WTC11 (cell line): ENCODE measurements around the gene PDE11A. TPM values are rescaled to one million over a fixed set of nuclear protein-coding genes. Genes with fewer than 3 reads are reported as not detected.

Experiments
- ATAC-seq: fragments of 200-7000 bp; cut with Tn5 transposase; 2 replicates; pipeline ENCODE4 v1.10.0; 2021; ENCODE audit warnings: mild to moderate bottlenecking, moderate library complexity
- CTCF ChIA-PET: fragments of 300-600 bp; sonication (Branson Sonifier 250); formaldehyde crosslinking; loops from one replicate; lab custom pipeline; 2021; ENCODE audit warnings: antibody characterized with exemption; lab: Charles Lee
- POLR2A ChIA-PET: fragments of 350-600 bp; sonication (Branson Sonifier 250); formaldehyde crosslinking; loops from one replicate; lab custom pipeline; 2021; ENCODE audit warnings: antibody characterized with exemption; lab: Charles Lee
- DNase-seq: peaks from one replicate; pipeline ENCODE4 v3.0.0; 2021; ENCODE audit warnings: low spot score
- H3K27ac Mint-ChIP-seq: 2 replicates; pipeline ENCODE4 v1.8.0; 2021; ENCODE audit warnings: mixed read lengths
- H3K27me3 Mint-ChIP-seq: 2 replicates; pipeline ENCODE4 v1.8.0; 2021; ENCODE audit warnings: low read depth, mild to moderate bottlenecking, moderate library complexity, mixed read lengths
- H3K36me3 Mint-ChIP-seq: 2 replicates; pipeline ENCODE4 v1.8.0; 2021; ENCODE audit warnings: mixed read lengths
- H3K4me1 Mint-ChIP-seq: 2 replicates; pipeline ENCODE4 v1.8.0; 2022; ENCODE audit warnings: mixed read lengths
- H3K4me3 Mint-ChIP-seq: 2 replicates; pipeline ENCODE4 v1.8.0; 2021; ENCODE audit warnings: mild to moderate bottlenecking, moderate library complexity, mixed read lengths
- H3K9me3 Mint-ChIP-seq: 2 replicates; pipeline ENCODE4 v1.8.0; 2021; ENCODE audit warnings: mixed read lengths
- ELF4 ChIP-seq: sonication (generic); formaldehyde crosslinking; IDR thresholded peaks from 2 replicates; pipeline ENCODE4 v1.8.1; 2022; ENCODE audit warnings: low read depth, mild to moderate bottlenecking, moderate library complexity, missing genetic modification reagents
- EMX1 ChIP-seq: fragments of 250-450 bp; sonication (Bioruptor Pico); IDR thresholded peaks from 2 replicates; pipeline ENCODE4 v1.8.0; 2021; ENCODE audit warnings: mild to moderate bottlenecking
- ETV6 ChIP-seq: sonication (generic); formaldehyde crosslinking; IDR thresholded peaks from 2 replicates; pipeline ENCODE4 v1.8.1; 2022; ENCODE audit warnings: mild to moderate bottlenecking, missing genetic modification reagents
- FOXK1 ChIP-seq: sonication (generic); formaldehyde crosslinking; IDR thresholded peaks from 2 replicates; pipeline ENCODE4 v1.8.0; 2022; ENCODE audit warnings: mild to moderate bottlenecking, moderate library complexity, missing genetic modification reagents
- GTF2I ChIP-seq: fragments of 250-450 bp; sonication (Bioruptor Pico); conservative IDR thresholded peaks from 2 replicates; pipeline ENCODE4 v1.4.0; 2021; ENCODE audit warnings: mild to moderate bottlenecking
- IRF1 ChIP-seq: sonication (generic); formaldehyde crosslinking; IDR thresholded peaks from 2 replicates; pipeline ENCODE4 v1.8.0; 2023; ENCODE audit warnings: missing genetic modification reagents
- MXD4 ChIP-seq: fragments of 250-450 bp; sonication (Bioruptor Pico); IDR thresholded peaks from 2 replicates; pipeline ENCODE4 v1.8.0; 2021; ENCODE audit warnings: mild to moderate bottlenecking, moderate library complexity, borderline replicate concordance
- MYBL2 ChIP-seq: sonication (generic); formaldehyde crosslinking; IDR thresholded peaks from 2 replicates; pipeline ENCODE4 v1.8.1; 2023; ENCODE audit warnings: mild to moderate bottlenecking, moderate library complexity, missing genetic modification reagents
- NFATC4 ChIP-seq: fragments of 250-450 bp; sonication (Bioruptor Pico); IDR thresholded peaks from 2 replicates; pipeline ENCODE4 v1.9.0; 2021; ENCODE audit warnings: mild to moderate bottlenecking
- NR2C2 ChIP-seq: sonication (generic); formaldehyde crosslinking; IDR thresholded peaks from 2 replicates; pipeline ENCODE4 v1.8.0; 2022; ENCODE audit warnings: mild to moderate bottlenecking, missing genetic modification reagents
- PRRX2 ChIP-seq: fragments of 250-450 bp; sonication (Bioruptor Pico); IDR thresholded peaks from 2 replicates; pipeline ENCODE4 v1.8.0; 2021; ENCODE audit warnings: mild to moderate bottlenecking
- RORB ChIP-seq: fragments of 250-450 bp; sonication (Bioruptor Pico); IDR thresholded peaks from 2 replicates; pipeline ENCODE4 v1.9.0; 2021; ENCODE audit warnings: mild to moderate bottlenecking
- SP1 ChIP-seq: sonication (generic); formaldehyde crosslinking; conservative IDR thresholded peaks from 2 replicates; pipeline ENCODE4 v1.8.1; 2022; ENCODE audit warnings: missing genetic modification reagents
- TCF7 ChIP-seq: sonication (generic); formaldehyde crosslinking; IDR thresholded peaks from 2 replicates; pipeline ENCODE4 v1.8.0; 2022; ENCODE audit warnings: mild to moderate bottlenecking, low read depth, missing genetic modification reagents, moderate library complexity
- ZBTB21 ChIP-seq: sonication (generic); formaldehyde crosslinking; IDR thresholded peaks from 2 replicates; pipeline ENCODE4 v1.8.1; 2023; ENCODE audit warnings: mild to moderate bottlenecking, missing genetic modification reagents, borderline replicate concordance
- ZBTB43 ChIP-seq: sonication (generic); formaldehyde crosslinking; IDR thresholded peaks from 2 replicates; pipeline ENCODE4 v1.8.1; 2023; ENCODE audit warnings: mild to moderate bottlenecking, missing genetic modification reagents
- ZMAT4 ChIP-seq: fragments of 250-450 bp; sonication (Bioruptor Pico); IDR thresholded peaks from 2 replicates; pipeline ENCODE4 v1.9.0; 2021; ENCODE audit warnings: mild to moderate bottlenecking
- ZNF138 ChIP-seq: sonication (generic); formaldehyde crosslinking; conservative IDR thresholded peaks from 2 replicates; pipeline ENCODE4 v1.8.1; 2022; ENCODE audit warnings: mild to moderate bottlenecking, moderate library complexity, missing genetic modification reagents
- ZNF219 ChIP-seq: sonication (generic); formaldehyde crosslinking; IDR thresholded peaks from 2 replicates; pipeline ENCODE4 v1.8.0; 2023; ENCODE audit warnings: missing genetic modification reagents, mild to moderate bottlenecking, borderline replicate concordance
- ZNF232 ChIP-seq: sonication (generic); formaldehyde crosslinking; IDR thresholded peaks from 2 replicates; pipeline ENCODE4 v1.8.0; 2022; ENCODE audit warnings: mild to moderate bottlenecking, missing genetic modification reagents
- ZNF263 ChIP-seq: sonication (generic); formaldehyde crosslinking; IDR thresholded peaks from 2 replicates; pipeline ENCODE4 v1.8.1; 2022; ENCODE audit warnings: low read depth, mild to moderate bottlenecking, moderate library complexity, missing genetic modification reagents
- ZNF396 ChIP-seq: fragments of 250-450 bp; sonication (Bioruptor Pico); IDR thresholded peaks from 2 replicates; pipeline ENCODE4 v1.8.0; 2021; ENCODE audit warnings: mild to moderate bottlenecking, moderate library complexity, borderline replicate concordance
- ZNF671 ChIP-seq: fragments of 250-450 bp; sonication (Bioruptor Pico); IDR thresholded peaks from 2 replicates; pipeline ENCODE4 v1.8.0; 2021; ENCODE audit warnings: mild to moderate bottlenecking
- total RNA-seq: library from RNA; stranded (reverse); gene quantifications from 3 replicates; pipeline ENCODE4 v1.2.3, GENCODE V29; 2021
- TF ChIP-seq, protein P1 (sequence below): sonication (generic); formaldehyde crosslinking; IDR thresholded peaks from 2 replicates; pipeline ENCODE4 v1.8.1; 2022; ENCODE audit warnings: low read depth, mild to moderate bottlenecking, moderate library complexity, missing genetic modification reagents, borderline replicate concordance
- TF ChIP-seq, protein P2 (sequence below): sonication (generic); formaldehyde crosslinking; IDR thresholded peaks from 2 replicates; pipeline ENCODE4 v1.8.1; 2022; ENCODE audit warnings: mild to moderate bottlenecking, moderate library complexity, missing genetic modification reagents
- TF ChIP-seq, protein P3 (sequence below): sonication (generic); formaldehyde crosslinking; IDR thresholded peaks from 2 replicates; pipeline ENCODE4 v1.8.1; 2022; ENCODE audit warnings: mild to moderate bottlenecking, missing genetic modification reagents, moderate library complexity, borderline replicate concordance

The PDE11A gene
- total RNA-seq, 1 experiment from 2014 or later, result 0.13 TPM

DNA sequence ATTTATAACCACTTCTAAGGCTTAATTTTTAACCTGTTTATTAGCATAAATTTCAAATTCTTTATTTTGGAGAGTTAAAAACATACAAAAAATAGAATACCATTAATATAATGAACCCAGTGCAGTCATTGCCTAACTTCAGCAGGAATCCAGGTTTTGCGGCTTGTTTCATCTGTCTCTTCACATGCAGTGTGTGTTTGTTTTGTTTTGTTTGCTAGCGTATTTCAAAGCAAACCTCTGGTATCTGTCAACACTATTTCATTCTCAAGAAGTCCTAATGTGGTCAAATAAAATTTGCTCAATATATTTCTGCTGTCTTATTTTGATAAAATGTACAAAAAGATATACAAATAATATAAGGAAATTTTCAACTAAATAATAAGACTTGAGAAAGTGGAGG is 351.5 kb downstream of the PDE11A start:
- DNase-seq (no peak), ATAC-seq (no peak)
- TF ChIP-seq NFATC4 (CRISPR knock-in tag) (no peak), ELF4 (CRISPR knock-in tag) (no peak), ZBTB43 (no peak), MXD4 (no peak), ETV6 (CRISPR knock-in tag) (no peak), SP1 (CRISPR knock-in tag) (no peak), IRF1 (CRISPR knock-in tag) (no peak), ZNF671 (CRISPR knock-in tag) (no peak), ZNF138 (CRISPR knock-in tag) (no peak), FOXK1 (CRISPR knock-in tag) (no peak), PRRX2 (CRISPR knock-in tag) (no peak), ZNF219 (CRISPR knock-in tag) (no peak)
- Mint-ChIP-seq H3K4me3 (no peak overlapping the region), H3K27ac (no peak overlapping the region), H3K36me3 (no peaks in the 10 kb centered on the region), H3K4me1 (no peaks in the 10 kb centered on the region), H3K27me3 (peaks cover 68% of the 10 kb centered on the region), H3K9me3 (no peaks in the 10 kb centered on the region)
- ChIA-PET POLR2A (no interaction called here), CTCF (no interaction called here)

GRCh38 chr2:177717831-177718618 is 354.6 kb downstream of the PDE11A start:
- POLR2A ChIA-PET, result no interaction called here
- Mint-ChIP-seq H3K4me1 (peaks cover 5% of the 10 kb centered on the region; the same call in 1 of the 2 replicates), H3K36me3 (no peaks in the 10 kb centered on the region), H3K9me3 (no peaks in the 10 kb centered on the region), H3K4me3 (no peak overlapping the region), H3K27ac (no peak overlapping the region), H3K27me3 (peaks cover 63% of the 10 kb centered on the region)
- TF ChIP-seq, protein P1, sequence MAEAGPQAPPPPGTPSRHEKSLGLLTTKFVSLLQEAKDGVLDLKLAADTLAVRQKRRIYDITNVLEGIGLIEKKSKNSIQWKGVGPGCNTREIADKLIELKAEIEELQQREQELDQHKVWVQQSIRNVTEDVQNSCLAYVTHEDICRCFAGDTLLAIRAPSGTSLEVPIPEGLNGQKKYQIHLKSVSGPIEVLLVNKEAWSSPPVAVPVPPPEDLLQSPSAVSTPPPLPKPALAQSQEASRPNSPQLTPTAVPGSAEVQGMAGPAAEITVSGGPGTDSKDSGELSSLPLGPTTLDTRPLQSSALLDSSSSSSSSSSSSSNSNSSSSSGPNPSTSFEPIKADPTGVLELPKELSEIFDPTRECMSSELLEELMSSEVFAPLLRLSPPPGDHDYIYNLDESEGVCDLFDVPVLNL (CRISPR knock-in tag), result no peak
- no peak for TF ChIP-seq ZNF263 (CRISPR knock-in tag)
- no peak for TF ChIP-seq ZNF396
- TF ChIP-seq ZNF219 (CRISPR knock-in tag), result no peak
- TF ChIP-seq ZBTB21 (CRISPR knock-in tag), result no peak
- no peak; the same call in 1 of the 2 replicates for TF ChIP-seq GTF2I (CRISPR knock-in tag)
- no peak for TF ChIP-seq ZMAT4 (CRISPR knock-in tag)
- no peak for TF ChIP-seq NR2C2
- TF ChIP-seq, protein P2, sequence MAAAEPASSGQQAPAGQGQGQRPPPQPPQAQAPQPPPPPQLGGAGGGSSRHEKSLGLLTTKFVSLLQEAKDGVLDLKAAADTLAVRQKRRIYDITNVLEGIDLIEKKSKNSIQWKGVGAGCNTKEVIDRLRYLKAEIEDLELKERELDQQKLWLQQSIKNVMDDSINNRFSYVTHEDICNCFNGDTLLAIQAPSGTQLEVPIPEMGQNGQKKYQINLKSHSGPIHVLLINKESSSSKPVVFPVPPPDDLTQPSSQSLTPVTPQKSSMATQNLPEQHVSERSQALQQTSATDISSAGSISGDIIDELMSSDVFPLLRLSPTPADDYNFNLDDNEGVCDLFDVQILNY (CRISPR knock-in tag), result no peak
- TF ChIP-seq PRRX2 (CRISPR knock-in tag), result no peak
- no peak for TF ChIP-seq MYBL2 (CRISPR knock-in tag)
- no peak for TF ChIP-seq ZNF232 (CRISPR knock-in tag)
- no peak for TF ChIP-seq RORB (CRISPR knock-in tag)
- TF ChIP-seq, protein P3, sequence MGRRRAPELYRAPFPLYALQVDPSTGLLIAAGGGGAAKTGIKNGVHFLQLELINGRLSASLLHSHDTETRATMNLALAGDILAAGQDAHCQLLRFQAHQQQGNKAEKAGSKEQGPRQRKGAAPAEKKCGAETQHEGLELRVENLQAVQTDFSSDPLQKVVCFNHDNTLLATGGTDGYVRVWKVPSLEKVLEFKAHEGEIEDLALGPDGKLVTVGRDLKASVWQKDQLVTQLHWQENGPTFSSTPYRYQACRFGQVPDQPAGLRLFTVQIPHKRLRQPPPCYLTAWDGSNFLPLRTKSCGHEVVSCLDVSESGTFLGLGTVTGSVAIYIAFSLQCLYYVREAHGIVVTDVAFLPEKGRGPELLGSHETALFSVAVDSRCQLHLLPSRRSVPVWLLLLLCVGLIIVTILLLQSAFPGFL (CRISPR knock-in tag), result no peak
- no peak for TF ChIP-seq EMX1 (CRISPR knock-in tag)
- no peak for TF ChIP-seq TCF7
- ATAC-seq (no peak), DNase-seq (no peak)
- CTCF ChIA-PET, result interaction anchor here (1.6 kb wide), 1 partner anchor 13 kb away, joined by 4 read pairs; no protein-coding TSS in a partner anchor
